Peyer's patch (tissue), 4 donors: ENCODE data around the gene SDE2.

Experiments
- CTCF ChIP-seq, 6 experiments: fragments of 450-650 bp in 4 of 6; fragments of 200-600 bp in 2 of 6; sonication (generic) in 1 of 6; IDR thresholded peaks; one replicate each; pipeline ENCODE4 v1.5.1; 2017 to 2019; ENCODE audit warnings: antibody characterized with exemption in 6 of 6, mild to moderate bottlenecking in 3 of 6, moderate library complexity in 1 of 6
- POLR2A ChIP-seq, 2 donors: fragments of 450-650 bp; IDR thresholded peaks; one replicate each; pipeline ENCODE4 v1.5.1; 2017; ENCODE audit warnings: antibody characterized with exemption in 2 of 2, mild to moderate bottlenecking in 2 of 2, moderate library complexity in 2 of 2

- TF ChIP-seq CTCF (IDR thresholded peaks at IDR 0.05) (no peak), POLR2A (IDR thresholded peaks at IDR 0.05) (no peak)
Observed at GRCh38 chr1:226026833-226027232, 27.7 kb upstream of the SDE2 start.
